NCI-H526 (cell line): ENCODE results near the gene DNPEP.

Experiments used
- DNase-seq, 2 experiments: peaks; one replicate each; lab custom pipeline; 2025; lab: John Stamatoyannopoulos, UW

The DNPEP gene

DNA sequence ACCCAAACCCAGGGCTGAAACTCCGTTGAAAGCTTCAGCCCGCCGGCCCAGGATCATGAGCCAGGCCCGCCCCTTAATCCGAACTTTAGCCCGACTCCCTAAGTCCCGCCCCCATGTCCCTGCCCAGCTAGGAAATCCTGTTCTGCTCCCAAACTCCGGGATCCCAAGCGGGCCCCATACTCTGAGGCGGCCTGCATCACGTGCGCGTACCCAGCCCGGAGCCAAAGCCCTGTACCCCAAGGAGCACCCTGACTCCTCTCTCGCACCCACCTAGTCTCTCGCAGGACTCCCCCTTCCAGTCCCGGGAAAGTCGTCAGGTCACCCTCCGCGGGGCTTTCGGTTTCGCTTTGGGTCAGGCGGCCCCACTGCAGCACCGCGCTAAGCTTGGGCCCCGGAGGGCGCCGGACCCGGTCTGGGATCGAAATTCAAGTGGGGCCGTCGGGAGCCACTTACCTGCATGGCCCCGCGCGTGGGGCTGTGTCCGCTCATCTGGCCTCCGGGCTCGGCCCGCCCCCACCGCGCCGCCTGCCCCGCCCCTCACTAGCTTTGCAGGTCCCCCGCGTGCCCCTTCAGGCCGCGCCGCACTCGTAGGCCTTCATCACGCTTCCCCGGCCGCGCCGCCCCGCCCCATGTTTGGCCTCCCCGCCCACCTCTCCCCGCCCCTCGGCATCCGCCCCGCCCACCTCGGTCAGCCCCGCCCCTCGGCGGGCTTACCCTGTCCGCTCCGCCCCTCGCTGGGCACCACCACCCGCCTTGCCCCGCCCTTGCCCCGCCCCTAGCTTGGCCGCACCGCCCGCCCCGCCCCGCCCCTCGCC, at the start of gene DNPEP:
Gene DNPEP, minus strand, starts transcription at position 607 of the 815 bp plus-strand sequence. Its CDS starts 118 bp downstream, at position 489.
- peak; percentile 64 to 96 for DNase-seq

DNA sequence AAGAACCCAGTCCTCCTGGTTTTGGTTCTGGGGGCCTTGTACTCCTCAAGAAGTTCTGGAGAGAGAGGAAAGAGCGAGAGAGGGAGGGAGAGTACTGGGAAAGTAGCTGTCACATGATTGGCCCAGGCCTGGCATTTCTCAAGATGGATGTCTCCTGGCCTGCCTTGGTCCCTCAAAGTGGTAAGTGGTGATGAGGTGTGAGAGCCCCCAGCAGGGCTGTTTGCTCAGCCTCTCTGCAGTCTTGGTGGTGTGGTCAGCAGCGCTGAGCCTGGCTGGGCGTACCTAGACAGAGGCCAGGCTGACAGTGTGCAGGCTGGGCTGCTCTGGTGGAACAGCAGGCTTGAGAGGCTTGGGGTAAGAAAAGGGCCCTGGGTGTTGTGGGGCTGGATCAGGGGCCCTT, 49.4 kb upstream of the DNPEP start:
- DNase-seq = no peak

DNA sequence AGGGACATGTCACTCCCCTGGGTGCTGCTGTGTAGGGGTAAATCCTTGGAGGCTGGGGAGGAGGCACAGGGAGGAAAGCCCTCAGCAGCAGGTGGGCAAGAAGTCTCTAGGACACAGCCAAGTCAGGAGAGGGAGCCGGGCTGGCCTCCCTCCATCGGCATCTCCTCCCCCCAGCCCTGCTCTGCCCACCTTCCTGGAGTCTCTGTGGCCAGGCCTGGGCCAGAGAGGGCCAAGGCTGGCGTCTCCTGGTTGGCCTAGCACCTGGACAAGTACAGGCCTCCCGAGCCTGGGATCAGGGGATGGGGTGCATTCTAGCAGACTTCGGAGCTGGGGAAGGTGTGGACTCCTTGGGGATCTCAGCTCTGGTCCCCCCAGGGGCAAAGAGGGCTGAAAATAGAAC, 48.8 kb upstream of the DNPEP start:
- no peak for DNase-seq

DNA sequence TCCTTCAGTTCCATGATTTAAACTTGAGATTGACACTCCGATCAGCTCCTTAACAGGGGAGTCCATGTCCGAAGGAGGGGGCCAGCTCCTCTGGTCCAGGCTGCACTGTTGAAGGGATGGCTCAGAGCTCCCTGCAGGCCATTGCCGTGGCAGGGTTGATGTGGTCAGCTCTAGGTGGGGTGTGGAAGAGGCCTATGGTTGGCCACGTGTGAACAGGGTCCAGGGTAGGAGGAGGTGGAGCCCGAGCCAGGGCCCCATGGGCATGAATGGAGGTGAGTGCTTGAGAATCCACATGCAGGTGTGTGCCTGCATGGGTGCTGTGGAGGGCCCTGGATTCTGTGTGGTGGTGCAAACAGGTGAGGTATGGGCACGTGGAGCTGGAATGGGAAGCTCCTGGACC, 48.0 kb upstream of the DNPEP start:
- DNase-seq = no peak

DNA sequence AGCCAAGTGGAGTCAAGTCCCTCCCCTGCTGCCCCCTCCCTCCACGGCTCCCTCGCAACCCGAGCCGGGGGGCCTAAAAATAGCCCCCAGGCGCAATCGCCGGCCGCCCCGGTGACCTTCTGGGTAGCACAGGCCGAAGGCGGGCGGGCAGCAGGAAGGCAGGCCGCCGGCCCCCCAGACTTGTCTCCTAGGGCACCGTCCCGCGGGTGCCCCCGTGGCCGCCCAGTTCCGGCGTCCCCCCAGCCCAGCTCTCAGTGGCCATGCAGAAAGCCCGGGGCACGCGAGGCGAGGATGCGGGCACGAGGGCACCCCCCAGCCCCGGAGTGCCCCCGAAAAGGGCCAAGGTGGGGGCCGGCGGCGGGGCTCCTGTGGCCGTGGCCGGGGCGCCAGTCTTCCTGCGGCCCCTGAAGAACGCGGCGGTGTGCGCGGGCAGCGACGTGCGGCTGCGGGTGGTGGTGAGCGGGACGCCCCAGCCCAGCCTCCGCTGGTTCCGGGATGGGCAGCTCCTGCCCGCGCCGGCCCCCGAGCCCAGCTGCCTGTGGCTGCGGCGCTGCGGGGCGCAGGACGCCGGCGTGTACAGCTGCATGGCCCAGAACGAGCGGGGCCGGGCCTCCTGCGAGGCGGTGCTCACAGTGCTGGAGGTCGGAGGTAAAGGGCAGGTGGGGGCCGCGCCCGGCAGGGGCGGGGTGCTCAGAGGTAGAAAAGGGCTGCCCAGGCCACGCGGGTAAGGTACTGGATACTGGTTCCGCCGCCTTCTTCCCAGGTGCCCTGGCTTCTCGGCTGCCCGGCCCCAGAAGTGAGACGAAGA, 47.2 kb upstream of the DNPEP start, which contains the start of gene SPEG:
Gene SPEG, plus strand, starts transcription at position 126 of the 808 bp plus-strand sequence. Its CDS starts 135 bp downstream, at position 261.
- DNase-seq = no peak

DNA sequence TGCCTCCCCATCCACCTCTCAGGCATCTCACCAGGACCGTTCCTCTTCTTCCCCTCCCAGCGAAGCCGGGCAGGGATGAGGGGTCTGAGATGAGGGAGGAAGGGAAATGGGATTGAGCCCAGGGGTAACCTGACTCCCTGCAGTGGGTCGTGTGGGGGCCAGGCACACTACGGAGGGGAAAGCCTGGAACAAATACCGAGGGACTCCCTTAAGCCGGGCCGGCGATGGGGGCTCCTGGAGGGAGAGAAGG, 46.7 kb upstream of the DNPEP start:
- no peak for DNase-seq

DNA sequence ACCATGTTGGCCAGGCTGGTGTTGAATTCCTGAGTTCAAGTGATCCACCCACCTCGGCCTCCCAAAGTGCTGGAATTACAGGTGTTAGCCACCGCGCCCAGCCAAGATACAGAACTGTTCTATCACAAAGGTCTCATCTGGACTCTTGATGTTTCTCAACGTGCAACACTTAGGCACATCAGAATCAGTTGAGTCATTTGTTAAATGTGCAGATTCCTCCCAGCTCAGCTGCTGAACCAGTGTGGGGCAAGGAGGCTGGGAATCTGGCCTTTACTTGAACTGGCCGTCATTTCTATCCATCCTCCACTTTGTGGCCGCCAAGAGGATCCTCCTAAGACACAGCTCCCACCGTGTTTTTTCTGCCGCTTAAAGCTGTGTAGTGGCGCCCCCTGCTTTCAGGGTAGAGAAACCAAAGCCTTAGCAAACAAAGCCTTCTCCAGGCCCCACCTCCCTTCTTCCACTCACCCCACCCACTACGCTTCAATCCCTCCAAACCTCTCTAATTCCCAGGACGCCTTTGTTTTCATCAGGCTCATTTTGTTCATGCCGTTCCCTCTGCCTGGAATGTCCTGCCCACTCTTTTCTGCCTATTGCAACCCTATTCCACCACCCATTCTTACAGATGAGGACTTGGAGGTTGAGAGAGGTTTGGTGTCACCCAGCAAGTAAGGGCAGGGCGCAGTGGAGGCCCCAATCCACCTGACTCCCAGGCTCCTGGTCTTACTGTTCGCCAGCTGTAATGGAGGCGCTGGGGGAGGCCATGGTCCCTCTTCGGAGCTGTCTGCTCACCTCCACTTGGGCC, 46.2 kb upstream of the DNPEP start:
- DNase-seq = peak in 1 of 2 experiments; percentile 44

DNA sequence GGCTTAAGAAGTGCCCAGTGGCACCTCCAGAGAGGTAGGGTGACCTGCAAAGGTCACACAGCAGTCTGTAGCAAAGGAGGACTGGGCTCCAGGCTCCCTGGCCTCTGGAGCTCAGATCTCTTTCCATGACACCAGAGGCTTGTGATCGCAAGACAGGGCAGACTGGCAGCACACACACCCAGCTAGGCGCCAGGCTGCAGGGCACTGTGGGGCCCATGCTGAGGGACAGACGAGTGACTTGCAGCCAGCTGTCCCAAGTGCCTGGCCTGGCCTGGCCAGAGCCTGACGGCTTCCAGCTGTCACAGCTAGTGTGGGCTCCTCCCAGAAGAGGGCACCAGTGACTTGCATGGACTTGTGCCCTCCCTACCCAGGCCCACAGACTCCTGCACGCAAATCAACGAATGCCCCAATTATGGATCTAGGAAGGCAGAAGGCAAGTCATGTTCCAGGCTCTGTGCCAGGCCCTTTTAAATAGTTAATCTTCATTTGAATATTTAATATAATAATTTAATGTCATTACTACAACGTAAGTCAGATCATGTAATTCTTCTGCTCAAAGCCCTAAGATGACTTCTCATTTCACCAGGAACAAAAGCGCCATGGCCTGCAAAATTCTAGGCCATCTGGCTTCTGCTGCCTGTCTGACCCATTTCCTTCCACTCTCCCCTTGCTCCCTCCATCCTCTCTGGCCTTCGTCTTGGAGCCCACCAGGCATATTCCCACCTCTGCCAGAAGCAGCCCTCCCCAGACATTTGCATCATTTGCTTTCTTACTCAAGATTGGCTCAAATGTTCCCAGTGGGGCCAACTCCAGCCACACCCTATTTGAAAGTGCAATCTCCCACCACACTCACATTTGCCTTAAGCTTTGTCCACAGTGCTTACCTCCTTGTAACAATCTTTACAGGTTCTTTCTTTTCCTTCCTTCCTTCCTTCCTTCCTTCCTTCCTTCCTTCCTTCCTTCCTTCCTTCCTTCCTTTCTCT, 43.2 kb upstream of the DNPEP start:
- peak; percentile 9 to 57 for DNase-seq

DNA sequence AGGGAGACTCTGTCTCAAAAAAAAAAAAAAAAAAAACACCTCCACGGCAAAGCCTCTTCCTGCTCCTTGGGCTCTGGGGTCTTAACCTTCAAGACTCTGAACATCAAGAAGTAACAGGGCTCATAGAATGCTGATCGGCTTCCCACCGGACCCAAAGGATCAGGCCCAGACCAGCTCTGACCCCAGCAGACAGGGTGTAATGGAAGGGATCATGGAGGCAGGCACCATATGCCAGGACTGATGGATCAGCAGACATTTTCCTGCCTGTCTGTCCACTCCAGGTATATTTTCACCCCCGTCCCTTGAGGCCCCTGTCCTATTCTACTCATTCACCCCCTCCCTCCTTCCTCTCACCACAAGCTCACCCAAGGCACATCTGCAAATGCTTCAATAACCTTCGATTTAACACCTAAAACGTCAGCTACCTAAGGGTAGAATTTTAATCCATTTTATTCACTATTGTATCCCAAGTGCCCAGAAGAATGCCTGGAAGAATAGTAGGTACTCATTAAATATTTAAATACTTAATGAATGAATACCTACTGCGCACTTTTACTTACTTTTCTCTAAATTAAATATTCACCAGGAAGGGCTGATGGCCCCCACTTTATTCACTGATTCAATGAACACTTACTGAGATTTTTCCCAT, 42.4 kb upstream of the DNPEP start:
- DNase-seq = no peak

DNA sequence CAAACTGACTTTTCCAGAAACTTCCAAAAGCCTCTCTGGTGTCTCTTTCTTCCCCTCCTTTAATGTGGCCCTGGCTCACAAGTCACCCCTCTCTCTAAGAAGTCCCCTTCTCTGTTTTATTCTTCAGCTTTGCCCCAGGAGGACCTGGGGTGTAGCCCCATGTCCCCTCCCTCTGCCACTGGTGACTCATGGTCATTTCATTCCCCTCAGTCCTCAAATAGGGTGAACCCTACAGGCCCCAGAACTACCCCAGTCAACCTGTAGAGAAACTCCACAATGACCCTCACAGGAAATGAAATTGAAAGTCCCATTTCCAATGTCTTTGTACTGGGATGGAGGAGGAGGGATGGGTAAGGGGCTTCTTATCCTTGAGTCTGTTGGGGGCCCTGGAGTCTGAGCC, 40.8 kb upstream of the DNPEP start:
- DNase-seq = no peak

DNA sequence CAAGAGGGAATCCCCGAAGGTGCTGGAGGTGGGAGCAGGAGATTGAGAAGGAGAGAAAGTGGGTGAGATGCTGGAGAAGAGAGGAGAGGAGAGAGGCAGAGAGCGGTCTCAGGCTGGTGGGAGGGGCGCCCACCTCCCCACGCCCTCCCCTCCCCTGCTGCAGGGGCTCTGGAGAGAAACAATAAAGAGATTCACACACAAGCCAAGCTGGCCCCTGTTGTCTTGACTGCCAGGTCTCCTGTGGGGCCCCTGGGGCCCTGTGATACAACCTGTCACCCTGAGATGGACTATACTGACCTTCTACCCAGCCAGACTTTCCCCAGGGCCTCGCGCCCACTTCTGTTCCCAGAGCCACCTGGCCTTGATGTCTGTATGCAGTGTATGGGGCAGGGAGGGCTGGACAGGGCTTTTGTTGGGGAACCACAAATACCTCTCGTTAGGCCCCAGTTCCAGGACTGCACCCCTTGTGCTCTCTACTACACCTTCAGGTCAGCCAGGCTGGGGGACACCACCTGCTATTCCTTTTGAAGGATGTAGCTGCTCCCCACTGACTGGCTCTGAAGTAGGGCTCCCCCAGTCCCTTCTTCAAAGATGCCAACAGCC, 38.9 kb upstream of the DNPEP start:
- no peak for DNase-seq

DNA sequence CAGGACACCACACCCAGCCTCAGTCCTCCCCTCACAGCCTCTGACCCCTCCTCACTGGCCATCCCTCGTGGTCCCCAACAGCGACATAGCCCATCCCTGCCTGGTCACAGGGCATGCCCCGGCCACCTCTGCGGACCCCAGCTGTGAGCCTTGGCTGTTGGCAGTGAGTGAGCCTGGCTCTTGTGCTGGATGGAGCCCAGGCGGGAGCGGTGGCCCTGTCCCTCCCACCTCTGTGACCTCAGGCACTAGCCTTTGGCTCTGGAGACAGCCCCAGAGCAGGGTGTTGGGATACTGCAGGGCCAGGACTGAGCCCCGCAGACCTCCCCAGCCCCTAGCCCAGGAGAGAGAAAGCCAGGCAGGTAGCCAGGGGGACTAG, 38.3 kb upstream of the DNPEP start:
- DNase-seq = no peak

DNA sequence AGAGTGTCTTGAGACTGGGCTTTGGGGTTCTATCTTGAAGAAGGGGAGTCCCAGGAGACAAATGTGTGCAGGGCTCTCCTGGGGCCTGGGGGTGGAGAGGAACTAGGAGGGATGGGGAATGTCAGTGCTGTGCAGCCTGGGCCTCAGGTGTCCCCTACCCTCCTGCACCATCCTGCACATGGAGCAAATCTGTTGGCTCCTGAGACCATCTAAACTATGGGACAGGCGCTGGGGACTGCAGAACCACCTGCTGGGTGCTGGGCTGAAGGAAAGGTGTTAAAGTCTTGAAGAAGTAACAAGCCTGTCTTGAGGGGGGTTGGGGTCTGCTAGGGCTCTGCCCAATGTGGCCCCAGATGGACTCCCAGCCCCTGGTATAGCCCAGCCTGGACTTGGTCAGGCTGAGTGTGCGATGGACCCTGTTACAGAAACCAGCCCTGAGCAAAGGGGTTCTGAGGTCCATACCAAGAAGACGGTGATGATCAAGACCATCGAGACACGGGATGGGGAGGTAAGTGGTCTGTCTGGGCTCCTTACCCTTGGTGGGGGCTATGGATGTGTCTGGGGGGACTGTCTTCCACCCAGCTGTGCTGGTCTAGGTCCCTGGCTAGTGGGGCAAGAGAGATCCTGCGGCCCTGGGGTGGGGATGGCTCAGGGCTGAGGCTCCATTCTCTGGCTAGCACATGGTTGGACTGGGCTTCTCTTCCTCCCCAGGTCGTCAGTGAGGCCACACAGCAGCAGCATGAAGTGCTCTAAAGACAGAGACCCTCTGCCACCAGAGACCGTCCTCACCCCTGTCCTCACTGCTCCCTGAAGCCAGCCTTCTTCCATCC, 37.7 kb upstream of the DNPEP start:
- no peak for DNase-seq

DNA sequence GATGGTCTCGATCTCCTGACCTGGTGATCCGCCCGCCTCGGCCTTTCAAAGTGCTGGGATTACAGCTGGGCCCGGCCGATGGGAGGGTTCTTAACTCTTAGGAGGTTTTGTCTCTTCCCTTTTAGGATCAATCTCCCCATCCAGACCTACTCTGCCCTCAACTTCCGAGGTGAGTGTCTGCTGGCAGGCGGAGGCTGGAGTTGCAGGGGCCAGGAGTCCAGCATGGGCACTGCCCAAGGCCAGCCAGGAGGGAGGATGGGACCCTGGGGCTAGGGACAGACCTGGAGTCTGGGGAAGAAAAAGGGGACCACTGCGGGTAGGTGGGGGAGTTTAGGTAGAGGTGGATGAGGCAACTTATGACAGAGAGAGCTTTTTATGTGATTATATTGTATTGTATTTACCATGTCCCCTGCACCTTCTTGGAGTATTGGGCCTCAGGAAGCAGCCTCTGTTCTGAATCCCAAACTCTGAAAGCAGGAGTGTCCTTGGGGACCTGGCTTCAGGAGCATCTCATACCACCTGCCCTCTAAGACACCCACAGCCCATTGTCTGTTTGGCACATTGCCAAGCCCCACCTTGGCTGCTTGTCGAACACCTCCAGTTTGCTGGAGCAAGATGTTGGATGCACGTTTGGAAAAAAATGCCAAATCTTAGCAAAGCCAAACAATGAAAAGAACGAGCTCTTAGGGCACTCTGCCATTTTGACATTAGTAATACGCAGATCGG, 36.1 kb upstream of the DNPEP start:
- no peak for DNase-seq

DNA sequence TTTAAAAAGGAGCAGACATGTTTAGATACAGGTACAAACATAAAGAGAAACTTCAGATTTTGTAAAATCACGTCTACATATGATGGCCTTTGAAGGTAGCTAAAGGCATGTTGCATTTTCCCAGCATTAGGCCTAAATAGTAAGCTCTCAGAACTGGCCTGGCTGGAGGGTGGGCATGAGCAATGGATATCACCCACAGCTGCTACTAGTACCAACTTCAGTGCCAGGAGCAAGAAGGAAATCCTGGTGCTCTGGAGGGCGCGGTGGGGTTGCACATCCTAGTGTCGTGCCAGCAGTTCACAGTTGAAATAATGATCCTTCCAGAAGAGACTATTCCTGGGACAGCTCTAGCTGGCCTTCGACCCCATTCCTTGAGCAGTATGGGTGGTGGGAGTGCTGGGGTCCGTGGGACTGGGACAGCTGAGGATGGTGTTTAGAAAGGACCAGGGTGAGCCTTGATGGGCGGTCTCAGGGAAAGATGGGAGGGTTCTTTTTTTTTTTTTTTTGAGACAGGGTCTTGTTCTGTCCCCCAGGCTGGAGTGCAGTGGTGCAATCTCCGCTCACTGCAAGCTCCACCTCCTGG, 35.3 kb upstream of the DNPEP start:
- DNase-seq = no peak

DNA sequence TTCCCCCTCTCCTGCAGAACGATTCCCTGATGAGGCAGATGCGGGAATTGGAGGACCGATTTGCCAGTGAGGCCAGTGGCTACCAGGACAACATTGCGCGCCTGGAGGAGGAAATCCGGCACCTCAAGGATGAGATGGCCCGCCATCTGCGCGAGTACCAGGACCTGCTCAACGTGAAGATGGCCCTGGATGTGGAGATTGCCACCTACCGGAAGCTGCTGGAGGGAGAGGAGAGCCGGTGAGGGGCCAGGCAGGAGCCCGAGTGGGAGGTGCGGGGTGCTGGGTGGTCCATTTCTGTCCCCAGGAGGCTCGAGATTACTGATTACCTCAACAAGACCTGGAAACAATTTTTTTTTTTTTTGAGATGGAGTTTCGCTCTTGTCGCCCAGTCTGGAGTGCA, 33.6 kb upstream of the DNPEP start:
- no peak for DNase-seq

DNA sequence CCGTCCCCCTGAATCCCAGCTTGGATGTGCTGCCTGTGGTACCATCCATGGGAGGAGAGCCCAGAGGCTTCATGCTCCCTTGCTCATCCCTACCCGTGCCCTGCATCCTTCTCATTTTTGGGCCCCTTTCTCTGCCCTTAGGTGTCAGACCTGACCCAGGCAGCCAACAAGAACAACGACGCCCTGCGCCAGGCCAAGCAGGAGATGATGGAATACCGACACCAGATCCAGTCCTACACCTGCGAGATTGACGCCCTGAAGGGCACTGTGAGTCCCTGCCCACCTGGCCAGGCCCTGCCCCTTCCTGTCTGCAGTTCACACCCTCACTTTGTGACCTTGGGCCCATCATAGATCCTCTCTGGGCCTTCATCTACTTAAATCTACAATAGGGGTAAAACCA, 33.0 kb upstream of the DNPEP start:
- no peak for DNase-seq
